ENCODE results near the gene DIP2B. TPM values are rescaled to one million over a fixed set of nuclear protein-coding genes. Genes with fewer than 3 reads are reported as not detected.
"Not testable (repeated sequence)": the region's sequence is repeated elsewhere in the genome, so short reads cannot be mapped to it uniquely, and the experiment has no call there.

DIP2B gene
- total RNA-seq, 2 experiments from 2014 or later, result 17.0 to 24.1 TPM

GRCh38 chr12:50555471-50555885, 50.7 kb downstream of the DIP2B start:
- no peak for DNase-seq (ENCODE audit: low spot score)
- H3K36me3 ChIP-seq (ENCODE audit: insufficient read depth, low read length), result peaks cover 3% of the 10 kb centered on the region; the same call in 1 of the 2 replicates
- intact Hi-C loops (cut with micrococcal nuclease; ENCODE audit: unreplicated experiment), result no loop called here
- BruUV-seq (replicated peaks), result no TSS peak
- H3K79me2 ChIP-seq (ENCODE audit: insufficient read depth, low read depth, low read length), result no peaks in the 10 kb centered on the region
- no peaks in the 10 kb centered on the region for H3K9me3 ChIP-seq (ENCODE audit: low read length)
- H3K4me2 ChIP-seq (ENCODE audit: low read length), result no peak overlapping the region
- no peak overlapping the region for H2AFZ ChIP-seq (ENCODE audit: low read length)
- H3K27ac ChIP-seq (ENCODE audit: low read depth, low read length, poor library complexity, severe bottlenecking), result no peak overlapping the region
- CTCF ChIA-PET (ENCODE audit: unreplicated experiment), result no interaction called here
- no peaks in the 10 kb centered on the region for H4K20me1 ChIP-seq (ENCODE audit: insufficient read depth, low read length)
- H3K4me3 ChIP-seq (ENCODE audit: low read depth, low read length, poor library complexity, severe bottlenecking), result no peak overlapping the region
- H3K9me2 ChIP-seq (ENCODE audit: insufficient read depth, low read length), result no peaks in the 10 kb centered on the region
- no peaks in the 10 kb centered on the region for H3K4me1 ChIP-seq (ENCODE audit: insufficient read depth, low read length, poor library complexity, severe bottlenecking)
- no peak for TF ChIP-seq EZH2phosphoT487 (IDR thresholded peaks at IDR 0.05; ENCODE audit: borderline replicate concordance, low read depth, low read length)
- POLR2A ChIA-PET, result no interaction called here

GRCh38 chr12:50556273-50556672, 51.5 kb downstream of the DIP2B start:
- POLR2A ChIA-PET, result interaction anchor here (0.5 kb wide), 1 partner anchor 126 kb away, joined by 5 read pairs; no protein-coding TSS in a partner anchor
- TF ChIP-seq CTCF (conservative IDR thresholded peaks at IDR 0.05; ENCODE audit: low read length), result no peak
- no peak for TF ChIP-seq EZH2phosphoT487 (IDR thresholded peaks at IDR 0.05; ENCODE audit: borderline replicate concordance, low read depth, low read length)
- H3K4me3 ChIP-seq (ENCODE audit: low read depth, low read length, poor library complexity, severe bottlenecking), result no peak overlapping the region
- H3K9me3 ChIP-seq (ENCODE audit: low read length), result no peaks in the 10 kb centered on the region
- intact Hi-C loops (cut with micrococcal nuclease; ENCODE audit: unreplicated experiment), result no loop called here
- BruUV-seq (replicated peaks), result no TSS peak
- CTCF ChIA-PET (ENCODE audit: unreplicated experiment), result no interaction called here
- no peaks in the 10 kb centered on the region for H3K9me2 ChIP-seq (ENCODE audit: insufficient read depth, low read length)
- no peak overlapping the region for H2AFZ ChIP-seq (ENCODE audit: low read length)
- H3K36me3 ChIP-seq (ENCODE audit: insufficient read depth, low read length), result peaks cover 3% of the 10 kb centered on the region; the same call in 1 of the 2 replicates
- no peaks in the 10 kb centered on the region for H3K4me1 ChIP-seq (ENCODE audit: insufficient read depth, low read length, poor library complexity, severe bottlenecking)
- no peak for DNase-seq (ENCODE audit: low spot score)
- no peaks in the 10 kb centered on the region for H4K20me1 ChIP-seq (ENCODE audit: insufficient read depth, low read length)
- no peak overlapping the region for H3K27ac ChIP-seq (ENCODE audit: low read depth, low read length, poor library complexity, severe bottlenecking)
- H3K4me2 ChIP-seq (ENCODE audit: low read length), result no peak overlapping the region
- no peaks in the 10 kb centered on the region for H3K79me2 ChIP-seq (ENCODE audit: insufficient read depth, low read depth, low read length)

- H4K20me1 ChIP-seq (ENCODE audit: insufficient read depth, low read length); H3K4me1 ChIP-seq (ENCODE audit: insufficient read depth, low read length, poor library complexity, severe bottlenecking); H3K27ac ChIP-seq (ENCODE audit: low read depth, low read length, poor library complexity, severe bottlenecking); H3K4me3 ChIP-seq (ENCODE audit: low read depth, low read length, poor library complexity, severe bottlenecking); H3K9me2 ChIP-seq (ENCODE audit: insufficient read depth, low read length); CTCF ChIA-PET (ENCODE audit: unreplicated experiment); H3K36me3 ChIP-seq (ENCODE audit: insufficient read depth, low read length); POLR2A ChIA-PET; DNase-seq (ENCODE audit: low spot score); H3K4me2 ChIP-seq (ENCODE audit: low read length); H2AFZ ChIP-seq (ENCODE audit: low read length); H3K79me2 ChIP-seq (ENCODE audit: insufficient read depth, low read depth, low read length); intact Hi-C loops (cut with micrococcal nuclease; ENCODE audit: unreplicated experiment); H3K9me3 ChIP-seq (ENCODE audit: low read length); BruUV-seq (replicated peaks): not testable (repeated sequence)
These were observed 52.0 kb downstream of the DIP2B start for GRCh38 chr12:50556796-50557195.

DNA sequence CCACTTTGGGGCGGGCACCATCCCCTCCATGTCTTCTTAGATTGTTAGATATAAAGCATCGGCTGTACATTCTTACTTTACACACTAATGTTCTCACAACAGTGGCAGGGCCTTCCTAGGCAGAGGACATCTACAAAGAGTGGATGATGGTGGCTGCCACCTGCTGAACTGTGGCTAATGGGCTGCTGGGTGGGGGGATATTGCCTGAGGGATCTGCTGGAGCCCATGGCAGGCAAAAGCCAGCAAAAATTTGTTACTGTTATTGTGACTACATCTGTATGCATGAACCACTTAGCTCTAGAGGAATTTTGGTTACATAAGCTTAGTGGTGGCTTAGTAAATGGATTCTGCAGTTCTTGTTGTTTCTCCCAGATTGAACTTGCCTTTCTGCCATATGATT, 52.6 kb downstream of the DIP2B start:
- Histone ChIP-seq H3K4me1 (ENCODE audit: insufficient read depth, low read length, poor library complexity, severe bottlenecking) (no peaks in the 10 kb centered on the region), H3K79me2 (ENCODE audit: insufficient read depth, low read depth, low read length) (no peaks in the 10 kb centered on the region), H3K27ac (ENCODE audit: low read depth, low read length, poor library complexity, severe bottlenecking) (no peak overlapping the region), H3K36me3 (ENCODE audit: insufficient read depth, low read length) (peaks cover 3% of the 10 kb centered on the region; the same call in 1 of the 2 replicates), H2AFZ (ENCODE audit: low read length) (no peak overlapping the region), H3K4me2 (ENCODE audit: low read length) (no peak overlapping the region), H3K9me2 (ENCODE audit: insufficient read depth, low read length) (no peaks in the 10 kb centered on the region), H3K4me3 (ENCODE audit: low read depth, low read length, poor library complexity, severe bottlenecking) (no peak overlapping the region), H3K9me3 (ENCODE audit: low read length) (no peaks in the 10 kb centered on the region), H4K20me1 (ENCODE audit: insufficient read depth, low read length) (no peaks in the 10 kb centered on the region)
- BruUV-seq (replicated peaks), result no TSS peak
- TF ChIP-seq CTCF (conservative IDR thresholded peaks at IDR 0.05; ENCODE audit: low read length), result no peak
- no peak for TF ChIP-seq EZH2phosphoT487 (IDR thresholded peaks at IDR 0.05; ENCODE audit: borderline replicate concordance, low read depth, low read length)
- CTCF ChIA-PET (ENCODE audit: unreplicated experiment), result no interaction called here
- intact Hi-C loops (cut with micrococcal nuclease; ENCODE audit: unreplicated experiment), result no loop called here
- POLR2A ChIA-PET, result no interaction called here
- DNase-seq (ENCODE audit: low spot score), result no peak
